ENCODE measurements around the gene SQSTM1.
"Not testable (repeated sequence)": the region's sequence is repeated elsewhere in the genome, so short reads cannot be mapped to it uniquely, and the experiment has no call there.

The SQSTM1 gene

GRCh38 chr5:179860301-179860700 lies 39.6 kb downstream of the SQSTM1 start:
- no peak for DNase-seq

- no peak for DNase-seq
Observed at GRCh38 chr5:179862296-179862695, 41.6 kb downstream of the SQSTM1 start.

- DNase-seq: no peak
Observed at GRCh38 chr5:179862891-179863290, 42.2 kb downstream of the SQSTM1 start.

- DNase-seq: no peak
Observed at GRCh38 chr5:179863449-179864085, 42.9 kb downstream of the SQSTM1 start.

- no peak for DNase-seq
Observed at GRCh38 chr5:179864686-179865085, 44.0 kb downstream of the SQSTM1 start.

- DNase-seq: no peak
Observed at GRCh38 chr5:179865491-179866240, 45.0 kb downstream of the SQSTM1 start.

GRCh38 chr5:179866241-179867078 lies 45.8 kb downstream of the SQSTM1 start:
- DNase-seq: no peak

- DNase-seq: no peak
Observed at GRCh38 chr5:179867079-179867465, 46.4 kb downstream of the SQSTM1 start.

GRCh38 chr5:179867476-179867875 lies 46.8 kb downstream of the SQSTM1 start:
- no peak for DNase-seq

- DNase-seq: no peak
Observed at GRCh38 chr5:179868541-179868940, 47.8 kb downstream of the SQSTM1 start.

- DNase-seq: no peak
Observed at GRCh38 chr5:179869101-179869500, 48.4 kb downstream of the SQSTM1 start.

GRCh38 chr5:179869641-179870402 lies 49.1 kb downstream of the SQSTM1 start:
- no peak for DNase-seq

GRCh38 chr5:179870403-179870903 lies 49.7 kb downstream of the SQSTM1 start:
- DNase-seq: peak in 1 of 2 donors; percentile 4

GRCh38 chr5:179870952-179871351 lies 50.2 kb downstream of the SQSTM1 start:
- DNase-seq: no peak

- not testable (repeated sequence) for DNase-seq
Observed at GRCh38 chr5:179871533-179871932, 50.8 kb downstream of the SQSTM1 start.

- DNase-seq: no peak
Observed at GRCh38 chr5:179872055-179872827, 51.5 kb downstream of the SQSTM1 start.

GRCh38 chr5:179872828-179873575 lies 52.3 kb downstream of the SQSTM1 start:
- no peak for DNase-seq

GRCh38 chr5:179873588-179874110 lies 52.9 kb downstream of the SQSTM1 start:
- DNase-seq: no peak

- no peak for DNase-seq
Observed at GRCh38 chr5:179874136-179874535, 53.4 kb downstream of the SQSTM1 start.

- DNase-seq: no peak
Observed at GRCh38 chr5:179874536-179875292, 54.0 kb downstream of the SQSTM1 start.
